HepG2 (cell line): ENCODE measurements around the gene SCN8A. TPM values are rescaled to one million over a fixed set of nuclear protein-coding genes. Genes with fewer than 3 reads are reported as not detected.

Experiments used
- ATAC-seq: fragments of 200-7000 bp; cut with Tn5 transposase; 3 replicates; pipeline ENCODE4 v1.9.1; 2020; ENCODE audit warnings: mild to moderate bottlenecking, moderate library complexity
- BruUV-seq: library from RNA; stranded (reverse); fragments of 400-500 nt; replicated peaks from 2 replicates; lab custom pipeline; 2021; lab: Mats Ljungman, UMichigan
- CTCF ChIA-PET: fragments of 300-600 bp; formaldehyde crosslinking; extraction: SDS; loops from one replicate; lab custom pipeline; 2021; ENCODE audit warnings: low total read pairs, inconsistent platforms, low intra/inter-chr PET ratio; lab: Yijun Ruan, JAX
- POLR2A ChIA-PET: fragments of 350-600 bp; sonication (Branson Sonifier 250); formaldehyde crosslinking; loops from one replicate; lab custom pipeline; 2020; ENCODE audit warnings: antibody characterized with exemption, inconsistent platforms; lab: Yijun Ruan, JAX
- DNase-seq: peaks from one replicate; pipeline ENCODE4 v3.0.0-alpha.2; 2015; ENCODE audit warnings: low spot score
- FAIRE-seq: peaks from 3 replicates; lab custom pipeline; 2011; peaks lifted over from hg19 to GRCh38; lab: Jason Lieb, UNC
- H2AFZ ChIP-seq: one replicate; pipeline ENCODE4 v1.6.1; 2011; ENCODE audit warnings: low read length, inconsistent platforms
- H3K27ac ChIP-seq: fragments of 300-600 bp; 3 replicates; pipeline ENCODE4 v1.8.0; 2011; ENCODE audit warnings: mixed run types, mild to moderate bottlenecking, mixed read lengths, low read length, inconsistent platforms; ENCODE audit not compliant: insufficient read depth; ENCODE audit errors: extremely low read length
- H3K27me3 ChIP-seq, 2 experiments: fragments of 200-600 bp in 1 of 2; 2 replicates in 1 of 2; 3 replicates in 1 of 2; pipeline versions ENCODE4 v1.6.0 to v1.8.0; 2011; ENCODE audit warnings: low read length in 2 of 2, mild to moderate bottlenecking in 2 of 2, moderate library complexity in 2 of 2, inconsistent platforms in 1 of 2; ENCODE audit not compliant: insufficient read depth in 2 of 2, control insufficient read depth in 1 of 2
- H3K36me3 ChIP-seq, 2 experiments: fragments of 200-600 bp in 1 of 2; replicated peaks in 1 of 2; 2 replicates in 1 of 2; 3 replicates in 1 of 2; pipeline versions ENCODE4 v1.5.1 to v1.8.0; 2011; ENCODE audit warnings: low read length in 2 of 2, inconsistent platforms in 1 of 2; ENCODE audit not compliant: insufficient read depth in 2 of 2, control insufficient read depth in 1 of 2
- H3K4me1 ChIP-seq: 2 replicates; pipeline ENCODE4 v1.5.1; 2012; ENCODE audit warnings: low read length, inconsistent platforms; ENCODE audit not compliant: insufficient read depth
- H3K4me2 ChIP-seq: 2 replicates; pipeline ENCODE4 v1.6.0; 2011; ENCODE audit warnings: low read depth, low read length, inconsistent platforms
- H3K4me3 ChIP-seq, 3 experiments: fragments of 200-600 bp in 1 of 3; sonication (generic), shearing (Covaris generic) in 1 of 3; replicated peaks in 1 of 3; 2 replicates each; pipeline ENCODE4 v1.5.1; 2011 to 2016; ENCODE audit warnings: low read length in 3 of 3, inconsistent platforms in 2 of 3, low read depth in 2 of 3, mild to moderate bottlenecking in 2 of 3, control low read depth in 1 of 3, mixed read lengths in 1 of 3; ENCODE audit not compliant: insufficient read depth in 1 of 3
- H3K79me2 ChIP-seq: one replicate; pipeline ENCODE4 v1.6.1; 2011; ENCODE audit warnings: low read length, inconsistent platforms; ENCODE audit not compliant: insufficient read depth
- H3K9ac ChIP-seq: 2 replicates; pipeline ENCODE4 v1.6.0; 2011; ENCODE audit warnings: mild to moderate bottlenecking, low read depth, low read length, inconsistent platforms; ENCODE audit not compliant: insufficient read depth
- H3K9me3 ChIP-seq: 2 replicates; pipeline ENCODE4 v1.5.1; 2012; ENCODE audit warnings: mild to moderate bottlenecking, low read length
- H4K20me1 ChIP-seq: 2 replicates; pipeline ENCODE4 v1.6.0; 2011; ENCODE audit warnings: inconsistent platforms, mild to moderate bottlenecking, low read length, moderate library complexity; ENCODE audit not compliant: insufficient read depth
- NPAS2 ChIP-seq: sonication (generic); formaldehyde crosslinking; IDR thresholded peaks from 2 replicates; pipeline ENCODE4 v1.8.0; 2022; ENCODE audit warnings: mild to moderate bottlenecking, missing genetic modification reagents, borderline replicate concordance
- PATZ1 ChIP-seq: sonication (generic); formaldehyde crosslinking; IDR thresholded peaks from 2 replicates; pipeline ENCODE4 v1.4.0; 2020; ENCODE audit warnings: missing genetic modification reagents
- RAD21 ChIP-seq: fragments of 450-650 bp; formaldehyde crosslinking; IDR thresholded peaks from 2 replicates; pipeline ENCODE4 v1.5.0; 2020; ENCODE audit warnings: mild to moderate bottlenecking
- RELA ChIP-seq: sonication (generic); formaldehyde crosslinking; IDR thresholded peaks from 2 replicates; pipeline ENCODE4 v1.4.0; 2020; ENCODE audit warnings: missing genetic modification reagents
- SIN3B ChIP-seq: fragments of 150-350 bp; IDR thresholded peaks from 2 replicates; pipeline ENCODE4 v1.6.1; 2014; ENCODE audit warnings: low read length
- U2AF2 ChIP-seq: fragments of 200-400 bp; formaldehyde crosslinking; IDR thresholded peaks from 2 replicates; pipeline ENCODE4 v1.6.1; 2017; ENCODE audit warnings: low read depth, mild to moderate bottlenecking, low read length
- ZBTB39 ChIP-seq: sonication (generic); formaldehyde crosslinking; IDR thresholded peaks from 2 replicates; pipeline ENCODE4 v1.5.0; 2020; ENCODE audit warnings: missing genetic modification reagents
- ZFAT ChIP-seq: sonication (generic); formaldehyde crosslinking; conservative IDR thresholded peaks from 2 replicates; pipeline ENCODE4 v1.8.1; 2023; ENCODE audit warnings: missing genetic modification reagents, inconsistent platforms
- ZFP1 ChIP-seq: IDR thresholded peaks from 2 replicates; pipeline ENCODE4 v1.6.1; 2016
- ZNF598 ChIP-seq: sonication (generic); formaldehyde crosslinking; IDR thresholded peaks from 2 replicates; pipeline ENCODE4 v1.5.1; 2020; ENCODE audit warnings: mild to moderate bottlenecking, missing genetic modification reagents, borderline replicate concordance
- ZNF607 ChIP-seq: sonication (generic); formaldehyde crosslinking; IDR thresholded peaks from 2 replicates; pipeline ENCODE4 v1.5.1; 2020; ENCODE audit warnings: missing genetic modification reagents, mild to moderate bottlenecking, borderline replicate concordance
- ZNF619 ChIP-seq: sonication (generic); formaldehyde crosslinking; IDR thresholded peaks from 2 replicates; pipeline ENCODE4 v1.4.0; 2020; ENCODE audit warnings: mild to moderate bottlenecking, missing genetic modification reagents
- ZNF704 ChIP-seq: sonication (generic); formaldehyde crosslinking; IDR thresholded peaks from 2 replicates; pipeline ENCODE4 v1.8.1; 2023; ENCODE audit warnings: mild to moderate bottlenecking, inconsistent platforms, moderate library complexity, missing genetic modification reagents, borderline replicate concordance
- WGBS: methylation state at CpG from one replicate; pipeline ENCODE4 v1.1.6; 2017; ENCODE audit warnings: low lambda C conversion rate; 5-methylcytosine and 5-hydroxymethylcytosine counted together
- in situ Hi-C: cut with HindIII; loops from 2 replicates; pipeline ENCODE4 v1.10.0; 2017; ENCODE audit warnings: low pct_unique_long_range_greater_than_20kb; ENCODE audit not compliant: extremely low pct_ligation_motif_present
- intact Hi-C: fragments of 100-400 bp; cut with micrococcal nuclease; formaldehyde crosslinking; loops from one replicate; pipeline ENCODE4 v1.10.0; 2022; ENCODE audit not compliant: unreplicated experiment
- polyA plus RNA-seq, 8 experiments: library from polyadenylated mRNA; depleted of rRNA in 3 of 8; stranded (reverse) in 7 of 8; unstranded in 1 of 8; fragments of >200 nt; fragmentation: Illumina TruSeq in 4 of 8; extraction: Trizol in 4 of 8; gene quantifications; 2 replicates each; pipeline versions ENCODE4 v1.2.1 to v1.2.3, GENCODE V29; 2011 to 2016; ENCODE audit warnings: low read depth in 4 of 8, missing spikeins in 1 of 8, mixed read lengths in 1 of 8; ENCODE audit not compliant: insufficient read depth in 1 of 8
- total RNA-seq, 5 experiments: library from RNA; depleted of rRNA; stranded (reverse); fragments of >200 nt; fragmentation: Illumina TruSeq; extraction: Trizol; gene quantifications; 2 replicates each; pipeline ENCODE4 v1.2.3, GENCODE V29; 2016; ENCODE audit warnings: low read depth in 1 of 5
- TF ChIP-seq, protein P1 (sequence below), 2 experiments: sonication (generic) in 1 of 2; formaldehyde crosslinking in 1 of 2; IDR thresholded peaks; 2 replicates each; pipeline versions ENCODE4 v1.5.1 to v1.6.1; 2011 to 2020; ENCODE audit warnings: borderline replicate concordance in 1 of 2, low read depth in 1 of 2, low read length in 1 of 2, mild to moderate bottlenecking in 1 of 2, missing genetic modification reagents in 1 of 2, moderate library complexity in 1 of 2
- TF ChIP-seq, protein P2 (sequence below): fragments of 450-650 bp; IDR thresholded peaks from 2 replicates; pipeline ENCODE4 v1.6.1; 2016

SCN8A gene
- total and polyA plus RNA-seq, 2 of the 13 experiments (the other 11 are each of a cell fraction or from before 2014, with no cell fraction given): 0.57 to 1.4 TPM

DNA sequence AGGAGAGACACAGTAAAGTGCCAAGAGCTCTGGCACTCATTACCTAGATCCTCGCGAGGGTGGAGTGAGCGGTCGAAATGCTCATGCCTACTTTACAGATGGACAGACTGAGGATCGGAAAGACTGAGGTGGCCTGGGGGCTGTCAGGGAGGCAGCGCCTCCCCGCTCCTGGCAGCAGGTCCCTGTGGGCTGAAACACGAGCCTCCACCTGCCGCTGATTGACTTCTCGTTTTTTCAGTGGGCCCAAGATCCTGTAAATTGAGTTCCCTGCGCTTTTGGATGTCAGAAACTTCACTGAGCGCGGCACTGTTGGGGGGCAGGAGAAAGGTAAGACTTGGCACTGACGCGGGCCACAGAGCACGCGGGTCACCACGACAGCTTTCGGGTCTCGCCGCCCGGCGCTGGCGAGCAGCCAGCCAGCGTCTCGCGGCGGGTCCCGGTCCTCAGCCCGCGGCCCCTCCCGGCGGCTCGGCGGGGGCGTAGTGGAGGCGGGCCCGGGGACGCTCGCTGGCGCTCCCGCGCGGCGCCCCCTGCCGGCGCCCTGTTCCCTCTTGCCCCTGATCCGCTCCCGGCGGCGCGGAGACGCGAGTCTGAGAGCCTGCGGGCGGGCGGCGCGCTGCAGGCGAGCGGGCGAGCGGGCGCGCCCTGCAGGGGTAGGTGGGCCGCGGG lies 552 bp upstream of the SCN8A start:
- Histone ChIP-seq H4K20me1 (no peaks in the 10 kb centered on the region), H3K4me2 (peak overlapping the region; percentile 78), H3K9me3 (no peaks in the 10 kb centered on the region), H3K27ac (no peak overlapping the region), H3K27me3 (no peaks in the 10 kb centered on the region; a peak in 1 of 5 replicates), H3K4me3 (peak overlapping the region; percentile 37 to 68 (median 57)), H3K36me3 (no peaks in the 10 kb centered on the region), H3K4me1 (peaks cover 8% of the 10 kb centered on the region), H3K9ac (peak overlapping the region; percentile 24; the same call in 1 of the 2 replicates), H2AFZ (no peak overlapping the region), H3K79me2 (no peaks in the 10 kb centered on the region)
- WGBS: 18% methylated on average over 7 of the region's 67 CpGs
- in situ Hi-C loops (no loop called here), intact Hi-C loops (no loop called here)
- peak; percentile 62 for DNase-seq
- no peak for FAIRE-seq
- POLR2A ChIA-PET: no interaction called here
- peak; percentile 94 for ATAC-seq
- BruUV-seq: no TSS peak
- CTCF ChIA-PET: no interaction called here
- no peak for TF ChIP-seq NPAS2 (CRISPR knock-in tag)
- TF ChIP-seq ZNF704 (CRISPR knock-in tag): no peak
- TF ChIP-seq ZNF607 (CRISPR knock-in tag): no peak
- 0 out of 2 replicates have a peak, but pooled peaks have one; percentile 43 for TF ChIP-seq ZBTB39 (CRISPR knock-in tag)
- TF ChIP-seq RELA (CRISPR knock-in tag): no peak
- no peak for TF ChIP-seq ZNF619 (CRISPR knock-in tag)
- no peak for TF ChIP-seq ZFP1 (CRISPR knock-in tag)
- TF ChIP-seq, protein P1, sequence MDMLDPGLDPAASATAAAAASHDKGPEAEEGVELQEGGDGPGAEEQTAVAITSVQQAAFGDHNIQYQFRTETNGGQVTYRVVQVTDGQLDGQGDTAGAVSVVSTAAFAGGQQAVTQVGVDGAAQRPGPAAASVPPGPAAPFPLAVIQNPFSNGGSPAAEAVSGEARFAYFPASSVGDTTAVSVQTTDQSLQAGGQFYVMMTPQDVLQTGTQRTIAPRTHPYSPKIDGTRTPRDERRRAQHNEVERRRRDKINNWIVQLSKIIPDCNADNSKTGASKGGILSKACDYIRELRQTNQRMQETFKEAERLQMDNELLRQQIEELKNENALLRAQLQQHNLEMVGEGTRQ (IDR thresholded peaks at IDR 0.05; ENCODE audit: low read depth, low read length): no peak
- TF ChIP-seq, protein P1 (CRISPR knock-in tag; IDR thresholded peaks at IDR 0.05; ENCODE audit: borderline replicate concordance): no peak
- no peak for TF ChIP-seq U2AF2
- TF ChIP-seq ZFAT (CRISPR knock-in tag): no peak
- peak; percentile 52 for TF ChIP-seq PATZ1 (CRISPR knock-in tag)
- no peak for TF ChIP-seq SIN3B
- TF ChIP-seq, protein P2, sequence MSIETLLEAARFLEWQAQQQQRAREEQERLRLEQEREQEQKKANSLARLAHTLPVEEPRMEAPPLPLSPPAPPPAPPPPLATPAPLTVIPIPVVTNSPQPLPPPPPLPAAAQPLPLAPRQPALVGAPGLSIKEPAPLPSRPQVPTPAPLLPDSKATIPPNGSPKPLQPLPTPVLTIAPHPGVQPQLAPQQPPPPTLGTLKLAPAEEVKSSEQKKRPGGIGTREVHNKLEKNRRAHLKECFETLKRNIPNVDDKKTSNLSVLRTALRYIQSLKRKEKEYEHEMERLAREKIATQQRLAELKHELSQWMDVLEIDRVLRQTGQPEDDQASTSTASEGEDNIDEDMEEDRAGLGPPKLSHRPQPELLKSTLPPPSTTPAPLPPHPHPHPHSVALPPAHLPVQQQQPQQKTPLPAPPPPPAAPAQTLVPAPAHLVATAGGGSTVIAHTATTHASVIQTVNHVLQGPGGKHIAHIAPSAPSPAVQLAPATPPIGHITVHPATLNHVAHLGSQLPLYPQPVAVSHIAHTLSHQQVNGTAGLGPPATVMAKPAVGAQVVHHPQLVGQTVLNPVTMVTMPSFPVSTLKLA: no peak
- no peak for TF ChIP-seq ZNF598
- peak; percentile 69 for TF ChIP-seq RAD21 (CRISPR knock-in tag)
